ENCODE results near the gene ZBTB46.

ZBTB46 gene

DNA sequence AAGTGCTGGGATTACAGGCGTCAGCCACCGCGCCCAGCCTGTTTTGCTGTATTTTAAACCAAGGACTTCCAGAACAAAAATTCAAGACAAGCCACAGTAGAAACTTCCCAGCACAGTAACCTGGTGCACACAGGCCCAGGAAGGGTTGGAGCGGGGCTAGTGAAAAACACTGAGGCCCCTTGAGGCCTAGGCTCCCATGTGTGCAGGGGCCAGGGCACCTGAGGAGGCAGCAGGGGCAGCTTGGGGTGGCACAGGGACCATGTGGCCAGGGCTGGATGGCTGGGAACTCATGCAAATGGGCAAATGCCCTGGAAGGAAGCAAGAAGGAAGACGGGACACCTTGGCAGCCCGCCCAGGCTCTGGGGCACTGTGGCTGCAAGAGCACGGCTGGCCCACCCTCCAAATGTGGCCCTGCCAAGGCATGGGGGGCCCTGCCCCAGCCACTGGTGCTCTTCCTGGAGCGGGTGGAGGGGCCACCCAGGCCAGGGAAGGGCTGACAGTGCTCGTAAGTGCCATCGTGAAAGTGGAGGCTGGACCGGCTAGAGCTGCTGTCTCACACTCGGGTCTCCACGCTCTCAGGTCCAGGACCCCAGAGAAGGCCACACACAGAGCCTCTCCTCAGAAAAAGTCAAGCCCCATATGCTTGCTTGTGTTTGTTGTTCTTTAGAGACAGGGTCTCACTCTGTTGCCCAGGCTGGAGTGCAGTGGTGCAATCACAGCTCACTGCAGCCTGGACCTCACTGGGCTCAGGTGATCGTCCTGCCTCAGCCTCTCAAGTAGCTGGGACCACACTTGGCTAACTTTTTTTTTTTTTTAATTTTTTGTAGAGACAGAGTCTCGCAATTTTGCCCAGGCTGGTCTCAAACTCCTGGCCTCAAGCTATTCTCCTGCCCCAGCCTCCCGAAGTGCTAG, 81.2 kb downstream of the ZBTB46 start:
- TF ChIP-seq, protein P1, sequence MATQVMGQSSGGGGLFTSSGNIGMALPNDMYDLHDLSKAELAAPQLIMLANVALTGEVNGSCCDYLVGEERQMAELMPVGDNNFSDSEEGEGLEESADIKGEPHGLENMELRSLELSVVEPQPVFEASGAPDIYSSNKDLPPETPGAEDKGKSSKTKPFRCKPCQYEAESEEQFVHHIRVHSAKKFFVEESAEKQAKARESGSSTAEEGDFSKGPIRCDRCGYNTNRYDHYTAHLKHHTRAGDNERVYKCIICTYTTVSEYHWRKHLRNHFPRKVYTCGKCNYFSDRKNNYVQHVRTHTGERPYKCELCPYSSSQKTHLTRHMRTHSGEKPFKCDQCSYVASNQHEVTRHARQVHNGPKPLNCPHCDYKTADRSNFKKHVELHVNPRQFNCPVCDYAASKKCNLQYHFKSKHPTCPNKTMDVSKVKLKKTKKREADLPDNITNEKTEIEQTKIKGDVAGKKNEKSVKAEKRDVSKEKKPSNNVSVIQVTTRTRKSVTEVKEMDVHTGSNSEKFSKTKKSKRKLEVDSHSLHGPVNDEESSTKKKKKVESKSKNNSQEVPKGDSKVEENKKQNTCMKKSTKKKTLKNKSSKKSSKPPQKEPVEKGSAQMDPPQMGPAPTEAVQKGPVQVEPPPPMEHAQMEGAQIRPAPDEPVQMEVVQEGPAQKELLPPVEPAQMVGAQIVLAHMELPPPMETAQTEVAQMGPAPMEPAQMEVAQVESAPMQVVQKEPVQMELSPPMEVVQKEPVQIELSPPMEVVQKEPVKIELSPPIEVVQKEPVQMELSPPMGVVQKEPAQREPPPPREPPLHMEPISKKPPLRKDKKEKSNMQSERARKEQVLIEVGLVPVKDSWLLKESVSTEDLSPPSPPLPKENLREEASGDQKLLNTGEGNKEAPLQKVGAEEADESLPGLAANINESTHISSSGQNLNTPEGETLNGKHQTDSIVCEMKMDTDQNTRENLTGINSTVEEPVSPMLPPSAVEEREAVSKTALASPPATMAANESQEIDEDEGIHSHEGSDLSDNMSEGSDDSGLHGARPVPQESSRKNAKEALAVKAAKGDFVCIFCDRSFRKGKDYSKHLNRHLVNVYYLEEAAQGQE (IDR thresholded peaks at IDR 0.05; ENCODE audit: insufficient read depth in 1 of 2, low read depth in 2 of 2, low read length in 2 of 2), result no peak
- TF ChIP-seq FOXP2 (optimal IDR thresholded peaks at IDR 0.05; ENCODE audit: borderline replicate concordance, extremely low read depth, extremely low read length, insufficient read depth), result no peak

- TF ChIP-seq, protein P1 (IDR thresholded peaks at IDR 0.05; ENCODE audit: insufficient read depth in 1 of 2, low read depth in 2 of 2, low read length in 2 of 2), result no peak
- no peak for TF ChIP-seq SIN3A (IDR thresholded peaks at IDR 0.05; ENCODE audit: borderline replicate concordance, insufficient read depth, low read length)
- TF ChIP-seq TAF1 (IDR thresholded peaks at IDR 0.05; ENCODE audit: borderline replicate concordance, insufficient read depth, low read length), result no peak
- no peak for TF ChIP-seq POLR2AphosphoS5 (IDR thresholded peaks at IDR 0.05; ENCODE audit: low read depth, low read length)
- no peak for TF ChIP-seq FOXP2 (optimal IDR thresholded peaks at IDR 0.05; ENCODE audit: borderline replicate concordance, extremely low read depth, extremely low read length, insufficient read depth)
These were observed 82.2 kb downstream of the ZBTB46 start for GRCh38 chr20:63748934-63749270.

DNA sequence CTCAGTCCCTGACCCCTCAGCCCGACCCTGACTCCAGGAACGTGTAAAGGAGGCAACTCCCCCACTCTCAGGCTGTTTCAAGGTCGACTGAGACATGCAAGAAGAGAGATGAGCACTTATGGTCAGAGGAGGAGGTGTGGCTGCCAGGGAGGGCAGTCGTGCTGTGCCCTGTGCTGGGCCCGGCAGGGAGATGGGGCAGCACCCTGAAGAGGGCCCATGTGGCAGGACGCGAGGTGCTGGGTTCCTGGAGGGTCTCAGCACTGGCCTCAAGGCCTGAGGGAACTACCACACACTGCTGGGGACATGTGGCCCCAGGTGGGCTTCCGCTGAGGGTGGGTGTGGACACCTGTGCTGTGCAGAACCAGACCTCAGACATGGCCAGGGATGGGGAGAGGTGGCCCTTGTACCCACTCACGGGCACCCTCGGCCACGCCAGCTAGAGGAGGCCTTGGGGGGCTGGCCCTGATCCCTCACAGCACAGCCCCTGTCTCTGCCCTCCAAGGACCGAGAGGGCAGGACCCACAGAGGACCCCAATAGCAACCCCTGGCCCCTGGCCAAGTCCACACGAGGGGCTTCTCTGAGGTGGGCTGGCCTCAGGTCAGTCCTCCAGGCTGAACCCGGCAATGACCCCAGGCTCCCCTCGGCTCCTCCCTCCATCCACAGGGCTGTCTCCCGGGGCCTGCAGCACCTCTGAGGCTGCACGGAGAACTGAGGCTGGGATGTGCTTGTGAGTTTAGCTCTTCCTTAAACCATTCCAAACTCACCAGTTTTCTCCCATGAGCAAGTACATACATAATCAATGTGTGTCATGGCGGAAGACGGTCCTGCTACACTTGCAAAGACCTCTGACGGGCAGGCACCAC, 82.8 kb downstream of the ZBTB46 start:
- no peak for TF ChIP-seq SIN3A (IDR thresholded peaks at IDR 0.05; ENCODE audit: borderline replicate concordance, insufficient read depth, low read length)
- TF ChIP-seq, protein P1 (IDR thresholded peaks at IDR 0.05; ENCODE audit: insufficient read depth in 1 of 2, low read depth in 2 of 2, low read length in 2 of 2), result no peak
- TF ChIP-seq POLR2AphosphoS5 (IDR thresholded peaks at IDR 0.05; ENCODE audit: low read depth, low read length), result no peak
- no peak for TF ChIP-seq TAF1 (IDR thresholded peaks at IDR 0.05; ENCODE audit: borderline replicate concordance, insufficient read depth, low read length)
- TF ChIP-seq FOXP2 (optimal IDR thresholded peaks at IDR 0.05; ENCODE audit: borderline replicate concordance, extremely low read depth, extremely low read length, insufficient read depth), result no peak

- TF ChIP-seq SIN3A (IDR thresholded peaks at IDR 0.05; ENCODE audit: borderline replicate concordance, insufficient read depth, low read length) (no peak), FOXP2 (optimal IDR thresholded peaks at IDR 0.05; ENCODE audit: borderline replicate concordance, extremely low read depth, extremely low read length, insufficient read depth) (no peak), TAF1 (IDR thresholded peaks at IDR 0.05; ENCODE audit: borderline replicate concordance, insufficient read depth, low read length) (no peak), POLR2AphosphoS5 (IDR thresholded peaks at IDR 0.05; ENCODE audit: low read depth, low read length) (no peak)
- TF ChIP-seq, protein P1 (IDR thresholded peaks at IDR 0.05; ENCODE audit: insufficient read depth in 1 of 2, low read depth in 2 of 2, low read length in 2 of 2), result no peak
These were observed 83.4 kb downstream of the ZBTB46 start for GRCh38 chr20:63747622-63748069.
